ENCODE measurements around the gene ISM2. TPM values are rescaled to one million over a fixed set of nuclear protein-coding genes. Genes with fewer than 3 reads are reported as not detected.
"Not testable (repeated sequence)": the region's sequence is repeated elsewhere in the genome, so short reads cannot be mapped to it uniquely, and the experiment has no call there.

Gene ISM2
- total RNA-seq, 3 donors from 2014 or later = 0.10 to 0.98 TPM; not detected in 1

GRCh38 chr14:77542421-77543239 is 44.0 kb upstream of the ISM2 start:
- no peaks in the 10 kb centered on the region for H3K36me3 ChIP-seq (ENCODE audit: low read depth)
- H3K4me1 ChIP-seq (ENCODE audit: low read depth) = peaks cover 5% of the 10 kb centered on the region
- no peak for TF ChIP-seq CTCF (IDR thresholded peaks at IDR 0.05)
- no peak for DNase-seq
- no peak for ATAC-seq
- intact Hi-C loops (cut with DNase I, micrococcal nuclease) = no loop called here
- H3K9me3 ChIP-seq = no peaks in the 10 kb centered on the region
- H3K4me3 ChIP-seq = no peak overlapping the region

GRCh38 chr14:77541905-77542304 is 43.3 kb upstream of the ISM2 start:
- no peak for DNase-seq
- intact Hi-C loops (cut with DNase I, micrococcal nuclease) = no loop called here
- no peaks in the 10 kb centered on the region for H3K9me3 ChIP-seq
- H3K36me3 ChIP-seq (ENCODE audit: low read depth) = no peaks in the 10 kb centered on the region
- no peak overlapping the region for H3K4me3 ChIP-seq
- TF ChIP-seq CTCF (IDR thresholded peaks at IDR 0.05) = no peak
- H3K4me1 ChIP-seq (ENCODE audit: low read depth) = peaks cover 5% of the 10 kb centered on the region
- ATAC-seq = no peak

GRCh38 chr14:77536951-77537350 is 38.3 kb upstream of the ISM2 start:
- H3K9me3 ChIP-seq; H3K4me1 ChIP-seq (ENCODE audit: low read depth); intact Hi-C loops (cut with DNase I, micrococcal nuclease); H3K36me3 ChIP-seq (ENCODE audit: low read depth); H3K4me3 ChIP-seq; DNase-seq; ATAC-seq: not testable (repeated sequence)

- intact Hi-C loops (cut with DNase I, micrococcal nuclease) = no loop called here
- Histone ChIP-seq H3K4me1 (ENCODE audit: low read depth) (no peaks in the 10 kb centered on the region), H3K9me3 (no peaks in the 10 kb centered on the region), H3K4me3 (no peak overlapping the region), H3K36me3 (ENCODE audit: low read depth) (no peaks in the 10 kb centered on the region)
- no peak for ATAC-seq
- no peak for TF ChIP-seq CTCF (IDR thresholded peaks at IDR 0.05)
- DNase-seq = no peak
Measured at GRCh38 chr14:77531071-77531470, 32.5 kb upstream of the ISM2 start.

- ATAC-seq = no peak
- DNase-seq = no peak
- H3K4me3 ChIP-seq = no peak overlapping the region
- no peaks in the 10 kb centered on the region for H3K36me3 ChIP-seq (ENCODE audit: low read depth)
- no peaks in the 10 kb centered on the region for H3K9me3 ChIP-seq
- no peaks in the 10 kb centered on the region for H3K4me1 ChIP-seq (ENCODE audit: low read depth)
- no peak for TF ChIP-seq CTCF (IDR thresholded peaks at IDR 0.05)
- intact Hi-C loops (cut with DNase I, micrococcal nuclease) = no loop called here
Measured at GRCh38 chr14:77529963-77530362, 31.3 kb upstream of the ISM2 start.

- Histone ChIP-seq H3K4me1 (ENCODE audit: low read depth) (no peaks in the 10 kb centered on the region), H3K4me3 (no peak overlapping the region), H3K9me3 (no peaks in the 10 kb centered on the region), H3K36me3 (ENCODE audit: low read depth) (no peaks in the 10 kb centered on the region)
- no peak for TF ChIP-seq CTCF (IDR thresholded peaks at IDR 0.05)
- DNase-seq (no peak), ATAC-seq (no peak)
- intact Hi-C loops (cut with DNase I, micrococcal nuclease) = no loop called here
Measured at GRCh38 chr14:77529213-77529612, 30.6 kb upstream of the ISM2 start.

GRCh38 chr14:77528701-77529100 is 30.1 kb upstream of the ISM2 start:
- DNase-seq; ATAC-seq; H3K9me3 ChIP-seq; intact Hi-C loops (cut with DNase I, micrococcal nuclease); H3K36me3 ChIP-seq (ENCODE audit: low read depth); H3K4me1 ChIP-seq (ENCODE audit: low read depth); H3K4me3 ChIP-seq: not testable (repeated sequence)

All from mucosa of descending colon (tissue), 3 donors.